ENCODE results near the gene RFX1.

GRCh38 chr19:13951799-13952153, 54.3 kb downstream of the RFX1 start:
- no peak for TF ChIP-seq CTCF (optimal IDR thresholded peaks at IDR 0.05 in 1 of 3, IDR thresholded peaks at IDR 0.05 in 1 of 3, conservative IDR thresholded peaks at IDR 0.05 in 1 of 3; ENCODE audit: extremely low read depth in 1 of 3, insufficient read depth in 2 of 3, low read length in 3 of 3)
- no peak for TF ChIP-seq EZH2 (IDR thresholded peaks at IDR 0.05; ENCODE audit: low read length)
